Esophagus squamous epithelium (tissue), 4 donors: ENCODE data around the gene CHRNA5.

ENCODE experiments used
- POLR2A ChIP-seq, 4 donors: fragments of 450-650 bp; IDR thresholded peaks; one replicate each; pipeline ENCODE4 v1.6.1; 2017; ENCODE audit warnings: antibody characterized with exemption in 4 of 4, mild to moderate bottlenecking in 4 of 4, moderate library complexity in 3 of 4
- TF ChIP-seq, protein P1 (sequence below), 6 experiments: fragments of 450-650 bp in 4 of 6; fragments of 200-600 bp in 2 of 6; sonication (generic) in 2 of 6; IDR thresholded peaks; one replicate each; pipeline ENCODE4 v1.5.1; 2016 to 2019; ENCODE audit warnings: antibody characterized with exemption in 6 of 6, mild to moderate bottlenecking in 4 of 6, moderate library complexity in 4 of 6

- TF ChIP-seq, protein P1, sequence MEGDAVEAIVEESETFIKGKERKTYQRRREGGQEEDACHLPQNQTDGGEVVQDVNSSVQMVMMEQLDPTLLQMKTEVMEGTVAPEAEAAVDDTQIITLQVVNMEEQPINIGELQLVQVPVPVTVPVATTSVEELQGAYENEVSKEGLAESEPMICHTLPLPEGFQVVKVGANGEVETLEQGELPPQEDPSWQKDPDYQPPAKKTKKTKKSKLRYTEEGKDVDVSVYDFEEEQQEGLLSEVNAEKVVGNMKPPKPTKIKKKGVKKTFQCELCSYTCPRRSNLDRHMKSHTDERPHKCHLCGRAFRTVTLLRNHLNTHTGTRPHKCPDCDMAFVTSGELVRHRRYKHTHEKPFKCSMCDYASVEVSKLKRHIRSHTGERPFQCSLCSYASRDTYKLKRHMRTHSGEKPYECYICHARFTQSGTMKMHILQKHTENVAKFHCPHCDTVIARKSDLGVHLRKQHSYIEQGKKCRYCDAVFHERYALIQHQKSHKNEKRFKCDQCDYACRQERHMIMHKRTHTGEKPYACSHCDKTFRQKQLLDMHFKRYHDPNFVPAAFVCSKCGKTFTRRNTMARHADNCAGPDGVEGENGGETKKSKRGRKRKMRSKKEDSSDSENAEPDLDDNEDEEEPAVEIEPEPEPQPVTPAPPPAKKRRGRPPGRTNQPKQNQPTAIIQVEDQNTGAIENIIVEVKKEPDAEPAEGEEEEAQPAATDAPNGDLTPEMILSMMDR (IDR thresholded peaks at IDR 0.05): no peak
- no peak for TF ChIP-seq POLR2A (IDR thresholded peaks at IDR 0.05)
Observed at GRCh38 chr15:78618064-78618463, 52.7 kb downstream of the CHRNA5 start.
